ENCODE measurements around the gene SPACA5.
"Not testable (repeated sequence)": the region's sequence is repeated elsewhere in the genome, so short reads cannot be mapped to it uniquely, and the experiment has no call there.

Gene SPACA5

GRCh38 chrX:48002319-48002718 lies 4.5 kb upstream of the SPACA5 start:
- H3K4me3 ChIP-seq (ENCODE audit: low read depth, low read length): no peak overlapping the region
- no peaks in the 10 kb centered on the region; the same call in 1 of the 2 replicates for H3K36me3 ChIP-seq
- no peak overlapping the region for H3K27ac ChIP-seq
- no peaks in the 10 kb centered on the region for H3K9me3 ChIP-seq (ENCODE audit: severe bottlenecking)
- no peak for DNase-seq
- no peak for TF ChIP-seq CTCF (IDR thresholded peaks at IDR 0.05; ENCODE audit: low read depth, low read length)
- peaks cover 10% of the 10 kb centered on the region for H3K27me3 ChIP-seq (ENCODE audit: insufficient read depth, low read depth, severe bottlenecking)

GRCh38 chrX:48002929-48003328 lies 3.9 kb upstream of the SPACA5 start:
- TF ChIP-seq CTCF (IDR thresholded peaks at IDR 0.05; ENCODE audit: low read depth, low read length): no peak
- Histone ChIP-seq H3K27me3 (ENCODE audit: insufficient read depth, low read depth, severe bottlenecking) (peaks cover 10% of the 10 kb centered on the region), H3K9me3 (ENCODE audit: severe bottlenecking) (no peaks in the 10 kb centered on the region), H3K27ac (no peak overlapping the region; the same call in 1 of the 2 replicates), H3K36me3 (no peaks in the 10 kb centered on the region; the same call in 1 of the 2 replicates), H3K4me3 (ENCODE audit: low read depth, low read length) (peak overlapping the region; percentile 81)
- no peak for DNase-seq

- Histone ChIP-seq H3K9me3 (ENCODE audit: severe bottlenecking) (no peaks in the 10 kb centered on the region), H3K36me3 (no peaks in the 10 kb centered on the region; the same call in 1 of the 2 replicates), H3K27ac (peak overlapping the region; percentile 88), H3K27me3 (ENCODE audit: insufficient read depth, low read depth, severe bottlenecking) (peaks cover 10% of the 10 kb centered on the region), H3K4me3 (ENCODE audit: low read depth, low read length) (peak overlapping the region; percentile 81)
- TF ChIP-seq CTCF (IDR thresholded peaks at IDR 0.05; ENCODE audit: low read depth, low read length): no peak
- no peak for DNase-seq
These were observed 3.4 kb upstream of the SPACA5 start for GRCh38 chrX:48003367-48003757.

- DNase-seq: peak; percentile 95
- peak within 1 kb of the TSS; percentile 81 for H3K4me3 ChIP-seq (ENCODE audit: low read depth, low read length)
- peak within 1 kb of the TSS; percentile 88 for H3K27ac ChIP-seq
- TF ChIP-seq CTCF (IDR thresholded peaks at IDR 0.05; ENCODE audit: low read depth, low read length): no peak
- H3K27me3 ChIP-seq (ENCODE audit: insufficient read depth, low read depth, severe bottlenecking): peaks cover 10% of the 10 kb centered on the region
- H3K9me3 ChIP-seq (ENCODE audit: severe bottlenecking): no peaks in the 10 kb centered on the region
- no peaks in the 10 kb centered on the region; the same call in 1 of the 2 replicates for H3K36me3 ChIP-seq
These were observed 2.9 kb upstream of the SPACA5 start, which contains the start of gene ZNF182 for GRCh38 chrX:48003758-48004457. TSS of gene ZNF182 (minus strand) at chrX:48003989. CDS start at chrX:48002609, 1,380 bp downstream.

GRCh38 chrX:48009445-48009960 lies 2.7 kb downstream of the SPACA5 start:
- not testable (repeated sequence) for H3K27ac ChIP-seq; H3K27me3 ChIP-seq (ENCODE audit: insufficient read depth, low read depth, severe bottlenecking); H3K9me3 ChIP-seq (ENCODE audit: severe bottlenecking); DNase-seq; H3K4me3 ChIP-seq (ENCODE audit: low read depth, low read length); H3K36me3 ChIP-seq

- not testable (repeated sequence) for H3K9me3 ChIP-seq (ENCODE audit: severe bottlenecking); DNase-seq; H3K36me3 ChIP-seq; H3K27ac ChIP-seq; H3K4me3 ChIP-seq (ENCODE audit: low read depth, low read length); H3K27me3 ChIP-seq (ENCODE audit: insufficient read depth, low read depth, severe bottlenecking)
These were observed 10.0 kb downstream of the SPACA5 start for GRCh38 chrX:48016583-48017310.

- not testable (repeated sequence) for H3K27ac ChIP-seq; H3K27me3 ChIP-seq (ENCODE audit: insufficient read depth, low read depth, severe bottlenecking); H3K9me3 ChIP-seq (ENCODE audit: severe bottlenecking); H3K36me3 ChIP-seq; H3K4me3 ChIP-seq (ENCODE audit: low read depth, low read length); DNase-seq
These were observed 13.1 kb downstream of the SPACA5 start for GRCh38 chrX:48019892-48020291.

- H3K27ac ChIP-seq; DNase-seq; H3K9me3 ChIP-seq (ENCODE audit: severe bottlenecking); H3K27me3 ChIP-seq (ENCODE audit: insufficient read depth, low read depth, severe bottlenecking); H3K36me3 ChIP-seq: not testable (repeated sequence)
- H3K4me3 ChIP-seq (ENCODE audit: low read depth, low read length): peak overlapping the region; percentile 64
These were observed 13.7 kb downstream of the SPACA5 start for GRCh38 chrX:48020472-48020871.

Data from WERI-Rb-1 (cell line).